SH-SY5Y (cell line): ENCODE data around the gene XRCC6.

Experiments
- GATA2 ChIP-seq: IDR thresholded peaks from 2 replicates; pipeline ENCODE4 v1.6.1; 2011; ENCODE audit warnings: mild to moderate bottlenecking, low read depth, low read length
- GATA3 ChIP-seq: IDR thresholded peaks from 2 replicates; pipeline ENCODE4 v1.6.1; 2011; ENCODE audit warnings: low read depth, mild to moderate bottlenecking, low read length, moderate library complexity

The XRCC6 gene

DNA sequence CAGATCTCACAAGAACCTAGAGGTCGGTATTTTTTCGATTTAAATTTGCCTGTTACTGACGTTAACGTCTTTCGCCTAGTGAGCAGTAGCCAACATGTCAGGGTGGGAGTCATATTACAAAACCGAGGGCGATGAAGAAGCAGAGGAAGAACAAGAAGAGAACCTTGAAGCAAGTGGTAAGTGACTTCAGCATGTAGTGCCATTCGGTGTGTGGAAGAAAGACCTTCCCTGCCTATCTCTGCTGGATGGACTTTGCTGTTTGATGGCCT is 750 bp downstream of the XRCC6 start:
- TF ChIP-seq GATA2 (no peak), GATA3 (no peak)

DNA sequence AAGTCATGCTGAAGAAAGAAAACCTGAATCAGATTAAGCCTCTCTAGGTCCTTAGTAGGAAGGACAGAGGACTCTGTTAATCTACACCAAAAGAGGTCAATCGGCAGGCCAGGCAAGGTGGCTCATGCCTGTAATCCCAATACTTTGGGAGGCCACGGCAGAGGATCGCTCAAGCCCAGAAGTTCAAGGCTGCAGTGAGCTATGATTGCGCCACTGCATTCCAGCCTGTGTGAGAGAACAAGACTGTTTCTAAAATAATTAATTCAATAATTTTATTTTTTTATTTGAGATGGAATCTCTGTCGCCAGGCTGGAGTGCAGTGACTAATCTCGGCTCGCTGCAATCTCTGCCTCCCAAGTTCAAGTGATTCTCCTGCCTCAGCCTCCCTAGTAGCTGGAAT is 4.5 kb downstream of the XRCC6 start:
- no peak for TF ChIP-seq GATA2
- TF ChIP-seq GATA3: no peak

DNA sequence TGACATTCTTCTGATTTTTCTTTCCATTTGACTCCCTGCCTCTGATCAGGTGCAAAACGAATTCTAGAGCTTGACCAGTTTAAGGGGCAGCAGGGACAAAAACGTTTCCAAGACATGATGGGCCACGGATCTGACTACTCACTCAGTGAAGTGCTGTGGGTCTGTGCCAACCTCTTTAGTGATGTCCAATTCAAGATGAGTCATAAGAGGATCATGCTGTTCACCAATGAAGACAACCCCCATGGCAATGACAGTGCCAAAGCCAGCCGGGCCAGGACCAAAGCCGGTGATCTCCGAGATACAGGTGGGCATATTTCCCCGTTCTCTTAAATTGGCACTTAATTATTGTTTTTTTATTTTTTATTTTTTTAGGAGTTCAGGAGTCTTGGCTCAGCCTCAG is 15.4 kb downstream of the XRCC6 start:
- TF ChIP-seq GATA3: no peak

DNA sequence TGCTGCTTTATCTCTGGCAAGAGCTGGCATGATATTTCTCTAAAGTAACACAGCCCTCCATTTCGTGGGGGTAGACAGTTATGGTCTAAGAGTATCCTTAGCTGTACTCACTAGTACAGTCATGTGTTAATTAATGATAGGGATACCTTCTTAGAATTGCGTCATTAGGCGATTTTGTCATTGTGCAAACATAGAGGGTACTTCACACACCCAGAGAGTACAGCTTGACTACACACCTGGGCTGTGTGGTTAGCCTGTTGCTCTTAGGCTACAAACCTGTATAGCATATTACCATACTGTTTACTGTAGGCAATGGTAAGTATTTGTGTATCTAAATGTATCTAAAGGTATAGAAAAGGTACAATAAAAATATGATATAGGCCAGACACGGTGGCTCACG is 17.0 kb downstream of the XRCC6 start:
- no peak for TF ChIP-seq GATA2
- TF ChIP-seq GATA3: no peak

DNA sequence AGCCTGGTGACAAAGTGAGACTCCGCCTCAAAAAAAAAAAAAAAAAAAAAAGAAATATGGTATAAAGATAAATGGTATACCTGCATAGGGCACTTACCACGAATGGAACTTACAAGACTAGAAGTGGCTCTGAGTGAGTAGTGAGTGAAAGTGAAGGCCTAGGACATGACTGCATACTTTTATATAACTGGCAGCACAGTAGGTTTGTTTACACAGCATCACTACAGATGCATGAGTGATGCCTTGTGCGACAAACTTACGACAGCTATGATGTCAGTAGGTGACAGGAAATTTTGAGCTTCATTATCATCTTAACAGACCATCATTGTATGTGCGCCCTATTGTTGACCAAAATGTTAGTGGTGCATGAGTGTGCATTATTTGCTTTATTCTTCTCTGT is 17.7 kb downstream of the XRCC6 start:
- no peak for TF ChIP-seq GATA2
- TF ChIP-seq GATA3: no peak

DNA sequence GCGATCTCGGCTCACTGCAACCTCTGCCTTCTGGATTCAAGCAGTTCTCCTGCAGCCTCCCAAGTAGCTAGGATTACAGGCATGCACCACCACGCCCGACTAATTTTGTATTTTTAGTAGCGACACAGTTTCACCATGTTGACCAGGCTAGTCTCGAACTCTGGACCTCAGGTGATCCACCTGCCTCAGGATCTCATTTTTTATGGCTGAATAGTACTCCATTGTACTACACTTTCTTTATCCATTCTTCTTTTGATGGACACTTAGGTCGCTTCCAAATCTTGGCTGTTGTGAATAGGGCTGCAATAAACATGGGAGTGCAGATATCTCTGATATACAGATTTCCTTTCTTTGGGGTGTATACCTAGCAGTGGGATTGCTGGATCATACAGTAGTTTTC is 20.8 kb downstream of the XRCC6 start:
- TF ChIP-seq GATA2 (no peak), GATA3 (no peak)

DNA sequence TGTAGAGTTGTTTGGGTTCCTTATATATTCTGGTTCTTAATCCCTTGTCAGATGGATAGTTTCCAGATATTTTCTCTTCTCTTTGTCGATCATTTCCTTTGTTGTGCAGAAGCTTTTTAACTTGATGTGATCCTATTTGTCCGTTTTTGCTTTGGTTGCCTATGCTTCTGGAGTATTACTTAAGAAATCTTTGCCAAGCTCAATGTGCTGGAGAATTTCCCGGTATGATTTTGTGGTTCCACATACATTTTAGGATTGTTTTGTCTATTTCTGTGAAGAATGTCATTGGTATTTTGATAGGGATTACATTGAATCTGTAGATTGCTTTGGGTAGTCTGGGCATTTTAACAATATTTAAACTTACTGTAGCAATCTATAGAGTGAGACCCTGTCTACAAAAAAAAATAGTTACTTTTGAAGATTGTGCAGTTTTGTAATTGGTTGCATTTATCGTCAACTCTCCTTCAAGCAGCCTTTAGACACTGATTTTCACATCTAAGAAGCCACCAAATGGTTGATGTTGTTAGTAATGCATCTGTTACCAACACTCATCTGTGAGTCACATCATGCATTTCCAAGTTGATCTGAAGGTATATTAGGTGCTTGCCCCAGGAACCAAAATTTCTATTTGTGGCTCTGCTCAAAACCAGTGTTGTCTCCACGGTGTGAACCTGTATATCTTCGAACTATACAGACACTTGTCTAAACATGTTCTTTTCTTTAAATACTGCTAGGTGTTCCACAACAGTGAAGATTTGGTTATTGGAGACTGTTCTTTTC is 21.4 kb downstream of the XRCC6 start:
- TF ChIP-seq GATA2: no peak
- TF ChIP-seq GATA3: no peak

DNA sequence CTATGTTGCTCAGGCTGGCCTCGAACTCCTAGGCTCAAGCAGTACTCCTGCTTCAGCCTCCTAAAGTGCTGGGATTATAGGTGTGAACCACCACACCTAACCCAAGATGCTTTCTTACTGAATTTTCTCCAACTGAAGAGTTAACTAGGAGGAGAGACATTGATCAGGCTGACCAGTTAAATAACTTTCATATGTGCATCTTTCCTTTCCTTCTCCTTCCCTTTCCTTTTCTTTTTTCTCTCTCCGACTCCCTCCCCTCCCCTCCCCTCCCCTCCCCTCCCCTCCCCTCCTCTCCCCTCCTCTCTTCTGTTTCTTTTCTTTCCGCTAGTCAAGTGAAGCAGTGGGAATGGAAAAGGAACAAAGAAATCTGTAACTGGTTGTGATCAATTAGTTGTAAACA is 26.7 kb downstream of the XRCC6 start:
- TF ChIP-seq GATA2 (no peak), GATA3 (no peak)

DNA sequence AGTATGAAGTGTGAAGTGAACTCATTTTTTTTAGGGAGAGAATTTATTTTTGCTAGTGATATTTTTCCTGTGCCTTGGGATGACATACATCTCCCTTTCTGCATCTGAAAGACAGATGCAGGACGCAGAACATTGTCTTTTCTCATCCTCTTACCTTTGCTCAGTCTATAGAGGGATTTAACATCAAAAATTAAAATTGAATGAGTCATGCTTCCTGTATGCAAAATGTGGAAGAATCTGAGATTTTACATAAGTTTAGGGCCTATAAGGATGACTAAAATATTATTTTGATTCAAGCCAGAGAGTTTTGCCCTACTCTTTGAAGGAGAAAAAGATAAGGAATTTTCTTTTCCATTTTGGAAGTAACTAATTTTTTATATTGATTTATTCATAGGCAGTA is 27.3 kb downstream of the XRCC6 start:
- TF ChIP-seq GATA2: no peak
- no peak for TF ChIP-seq GATA3

DNA sequence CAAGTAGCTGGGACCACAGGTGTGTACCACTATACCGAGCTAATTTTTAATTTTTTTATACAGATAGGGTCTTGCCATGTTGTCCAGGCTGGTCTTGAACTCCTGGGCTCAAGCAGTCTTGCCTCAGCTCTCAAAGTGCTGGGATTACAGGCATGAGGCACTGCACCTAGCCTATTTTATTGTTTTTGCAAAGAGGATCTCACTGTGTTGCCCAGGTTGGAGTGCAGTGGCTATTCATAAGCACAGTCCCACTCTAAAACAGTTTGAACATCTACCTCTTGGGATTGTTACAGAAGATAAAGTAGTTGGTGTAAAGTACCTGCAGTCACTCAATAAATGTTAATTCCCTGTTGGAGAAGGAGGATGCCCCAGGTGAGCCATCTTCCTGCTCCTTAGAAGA is 29.1 kb downstream of the XRCC6 start:
- TF ChIP-seq GATA3 (no peak), GATA2 (no peak)

DNA sequence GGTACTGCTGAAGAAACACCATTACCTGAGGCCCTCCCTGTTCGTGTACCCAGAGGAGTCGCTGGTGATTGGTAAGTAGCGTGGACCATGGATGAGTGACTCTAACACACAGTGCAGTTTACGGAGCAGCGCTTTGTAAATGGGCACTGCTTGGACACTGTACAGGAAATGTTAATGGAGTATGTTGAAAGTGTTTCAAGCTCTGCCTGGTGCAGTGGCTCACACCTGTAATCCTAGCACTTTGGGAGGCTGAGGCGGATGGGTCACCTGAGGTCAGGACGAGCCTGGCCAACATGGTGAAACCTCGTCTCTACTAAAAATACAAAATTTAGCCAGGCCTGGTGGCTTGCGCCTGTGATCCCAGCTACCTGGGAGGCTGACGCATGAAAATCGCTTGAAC is 29.7 kb downstream of the XRCC6 start:
- TF ChIP-seq GATA3: no peak
- no peak for TF ChIP-seq GATA2

DNA sequence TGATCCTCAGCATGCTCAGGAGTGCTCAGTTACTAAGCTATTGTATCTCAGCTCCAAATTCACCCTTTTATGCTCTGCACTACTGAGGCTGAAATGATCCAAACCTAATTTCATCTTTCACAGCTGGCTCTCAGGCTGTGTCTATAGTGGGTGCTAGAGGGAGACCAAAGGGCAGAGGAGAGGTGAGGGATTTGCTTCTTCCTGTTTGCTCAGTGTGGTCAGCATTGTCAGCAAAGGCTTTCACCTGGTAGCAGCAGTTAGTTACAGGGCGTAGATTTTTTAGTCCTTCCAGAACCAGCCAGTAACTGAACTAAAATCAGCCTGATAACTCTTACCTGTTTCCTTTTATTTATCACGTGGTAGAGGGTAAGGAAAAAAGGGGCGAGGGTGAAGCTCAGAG is 33.2 kb downstream of the XRCC6 start:
- TF ChIP-seq GATA2 (no peak), GATA3 (no peak)

DNA sequence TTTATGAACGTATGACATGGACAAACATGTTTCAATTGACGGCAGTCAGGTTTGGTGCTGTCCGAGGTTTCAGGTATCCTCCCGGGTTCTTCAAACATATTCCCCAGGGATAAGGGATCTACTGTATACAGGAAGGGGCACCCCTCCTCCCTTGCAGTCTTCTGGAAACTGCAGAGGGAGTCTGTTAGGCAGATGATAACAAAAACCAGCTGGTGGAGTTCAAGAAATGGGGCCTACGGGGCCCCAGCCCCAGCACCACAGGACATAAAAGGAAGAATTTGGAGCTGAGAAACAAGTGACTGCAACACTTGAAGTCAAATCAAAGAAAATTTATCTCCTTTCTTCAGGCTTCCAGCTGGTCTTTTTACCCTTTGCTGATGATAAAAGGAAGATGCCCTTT is 35.5 kb downstream of the XRCC6 start:
- no peak for TF ChIP-seq GATA3
- no peak for TF ChIP-seq GATA2

DNA sequence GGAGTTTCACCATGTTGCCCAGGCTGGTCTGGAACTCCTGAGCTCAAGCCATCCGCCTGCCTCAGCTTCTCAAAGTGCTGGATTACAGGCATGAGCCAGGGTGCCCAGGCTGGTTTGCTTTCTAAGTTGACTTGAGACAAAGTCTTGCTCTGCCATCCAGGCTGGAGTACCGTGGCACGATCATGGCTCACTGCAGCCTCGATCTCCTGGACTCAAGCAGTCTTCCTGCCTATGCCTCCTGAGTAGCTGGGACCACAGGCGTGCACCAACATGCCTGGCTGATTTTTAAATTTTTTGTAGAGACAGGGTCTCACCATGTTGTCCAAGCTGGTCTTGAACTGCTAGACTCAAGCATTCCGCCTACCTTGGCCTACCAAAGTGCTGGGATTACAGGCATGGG is 36.6 kb downstream of the XRCC6 start:
- TF ChIP-seq GATA2 (no peak), GATA3 (no peak)

DNA sequence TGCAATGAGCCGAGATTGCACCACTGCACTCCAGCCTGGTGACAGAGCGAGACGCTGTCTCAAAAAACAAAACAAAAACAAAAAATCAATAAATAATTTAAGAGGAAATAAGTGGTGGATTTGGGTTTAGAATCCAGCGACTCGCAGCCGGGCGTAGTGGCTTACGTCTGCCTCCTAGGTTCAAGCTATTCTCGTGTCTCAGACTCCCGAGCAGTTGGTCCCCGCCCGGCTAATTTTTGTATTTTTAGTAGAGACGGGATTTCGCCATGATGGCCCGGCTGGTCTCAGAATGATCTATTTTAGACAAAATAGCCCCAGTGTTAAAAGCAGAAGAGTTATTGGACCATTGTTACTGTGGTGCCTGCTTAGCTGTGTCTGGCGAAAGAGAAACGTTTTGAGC is 37.8 kb downstream of the XRCC6 start:
- TF ChIP-seq GATA2 (no peak), GATA3 (no peak)

DNA sequence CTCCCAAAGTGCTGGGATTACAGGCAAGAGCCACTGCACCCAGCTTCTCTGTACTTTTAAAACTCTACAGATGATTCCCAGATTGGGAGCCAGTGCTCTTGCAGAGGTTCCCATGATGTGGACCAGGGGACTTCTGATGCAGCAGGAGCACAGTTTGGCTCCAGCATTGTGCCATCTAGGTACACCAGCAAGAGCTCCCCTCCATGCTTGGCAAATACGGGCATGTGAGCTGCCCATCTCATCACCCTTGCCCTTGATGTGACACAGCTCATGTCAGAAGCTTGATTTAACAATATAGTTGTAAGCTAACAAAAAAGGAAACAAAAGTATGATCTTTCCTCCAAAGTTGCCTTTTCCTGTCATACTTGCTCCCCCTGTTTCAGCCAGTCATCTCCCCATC is 38.8 kb downstream of the XRCC6 start:
- TF ChIP-seq GATA3: no peak
- no peak for TF ChIP-seq GATA2
